DMS153 treated with DMSO at 0.1 percent for 48 hours (cell line): ENCODE results near the gene MBLAC1.
A peak's percentile ranks its signal among the peaks of the same experiment; 100 is the strongest.
"Not testable (repeated sequence)": the region's sequence is repeated elsewhere in the genome, so short reads cannot be mapped to it uniquely, and the experiment has no call there.

Experiments used
- DNase-seq: peaks from one replicate; lab custom pipeline; 2025; ENCODE audit not compliant: unreplicated experiment; lab: John Stamatoyannopoulos, UW

Gene MBLAC1

GRCh38 chr7:100120733-100121036, 6.1 kb upstream of the MBLAC1 start:
- DNase-seq = no peak

- peak; percentile 91 for DNase-seq
Measured at GRCh38 chr7:100122067-100122466, 4.7 kb upstream of the MBLAC1 start.

GRCh38 chr7:100122568-100122967, 4.2 kb upstream of the MBLAC1 start:
- DNase-seq = no peak

- DNase-seq = no peak
Measured at GRCh38 chr7:100124301-100125230, 2.2 kb upstream of the MBLAC1 start.

GRCh38 chr7:100126239-100126930, 382 bp upstream of the MBLAC1 start:
- DNase-seq = peak; percentile 61

- no peak for DNase-seq
Measured at GRCh38 chr7:100127866-100128636, 1.3 kb downstream of the MBLAC1 start.

GRCh38 chr7:100128637-100128963, 1.8 kb downstream of the MBLAC1 start:
- no peak for DNase-seq

GRCh38 chr7:100130220-100130607, 3.4 kb downstream of the MBLAC1 start:
- DNase-seq = not testable (repeated sequence)

GRCh38 chr7:100130608-100131453, 4.1 kb downstream of the MBLAC1 start:
- peak; percentile 52 for DNase-seq

GRCh38 chr7:100132126-100132525, 5.4 kb downstream of the MBLAC1 start:
- DNase-seq = no peak

GRCh38 chr7:100132697-100133151, 6.0 kb downstream of the MBLAC1 start:
- peak; percentile 47 for DNase-seq

- DNase-seq = no peak
Measured at GRCh38 chr7:100137851-100138760, 11.3 kb downstream of the MBLAC1 start.

GRCh38 chr7:100141555-100141949, 14.8 kb downstream of the MBLAC1 start:
- DNase-seq = no peak

- DNase-seq = no peak
Measured at GRCh38 chr7:100142461-100142860, 15.7 kb downstream of the MBLAC1 start.

GRCh38 chr7:100146350-100146749, 19.6 kb downstream of the MBLAC1 start:
- DNase-seq = not testable (repeated sequence)

- no peak for DNase-seq
Measured at GRCh38 chr7:100147278-100147677, 20.5 kb downstream of the MBLAC1 start.

GRCh38 chr7:100148225-100148558, 21.4 kb downstream of the MBLAC1 start:
- DNase-seq = no peak

- peak; percentile 98 for DNase-seq
Measured at GRCh38 chr7:100148559-100149328, 22.0 kb downstream of the MBLAC1 start, which contains the start of gene LAMTOR4. LAMTOR4 (plus strand) TSS chr7:100148918; CDS start chr7:100148973, 55 bp downstream.

- DNase-seq = no peak
Measured at GRCh38 chr7:100152404-100152803, 25.6 kb downstream of the MBLAC1 start.
